Activated CD4-positive, alpha-beta T cell treated with anti-CD3 and anti-CD28 coated beads, Interleukin-2, Interleukin-6, amounts not matched to agents 100 ng/mL and 50 ng/mL, durations not matched to agents 16 hours and 8 hours (primary cell): ENCODE measurements around the gene PLEKHJ1.
A peak's percentile ranks its signal among the peaks of the same experiment; 100 is the strongest.
"Not testable (repeated sequence)": the region's sequence is repeated elsewhere in the genome, so short reads cannot be mapped to it uniquely, and the experiment has no call there.

Experiments
- DNase-seq: peaks from one replicate; pipeline ENCODE4 v3.0.0-alpha.2; 2020

The PLEKHJ1 gene

GRCh38 chr19:2217591-2217990 is 18.5 kb downstream of the PLEKHJ1 start:
- DNase-seq, result no peak

- no peak for DNase-seq
Measured at GRCh38 chr19:2216361-2217225, 19.5 kb downstream of the PLEKHJ1 start.

- DNase-seq, result peak; percentile 36
Measured at GRCh38 chr19:2215281-2215751, 20.8 kb downstream of the PLEKHJ1 start.

- DNase-seq, result no peak
Measured at GRCh38 chr19:2214251-2214650, 21.9 kb downstream of the PLEKHJ1 start.

- no peak for DNase-seq
Measured at GRCh38 chr19:2213799-2214198, 22.3 kb downstream of the PLEKHJ1 start.

GRCh38 chr19:2212861-2213711 is 23.0 kb downstream of the PLEKHJ1 start:
- no peak for DNase-seq

- DNase-seq, result no peak
Measured at GRCh38 chr19:2210987-2211740, 25.0 kb downstream of the PLEKHJ1 start.

GRCh38 chr19:2210206-2210605 is 25.9 kb downstream of the PLEKHJ1 start:
- DNase-seq, result no peak

GRCh38 chr19:2209408-2209807 is 26.7 kb downstream of the PLEKHJ1 start:
- no peak for DNase-seq

- DNase-seq, result no peak
Measured at GRCh38 chr19:2208975-2209374, 27.2 kb downstream of the PLEKHJ1 start.

GRCh38 chr19:2207991-2208860 is 27.9 kb downstream of the PLEKHJ1 start:
- peak; percentile 37 for DNase-seq

GRCh38 chr19:2207008-2207407 is 29.1 kb downstream of the PLEKHJ1 start:
- DNase-seq, result no peak

GRCh38 chr19:2202366-2202765 is 33.8 kb downstream of the PLEKHJ1 start:
- DNase-seq, result no peak

- DNase-seq, result no peak
Measured at GRCh38 chr19:2201473-2202148, 34.5 kb downstream of the PLEKHJ1 start.

GRCh38 chr19:2200624-2201294 is 35.4 kb downstream of the PLEKHJ1 start:
- not testable (repeated sequence) for DNase-seq

GRCh38 chr19:2199861-2200623 is 36.1 kb downstream of the PLEKHJ1 start:
- DNase-seq, result no peak

- no peak for DNase-seq
Measured at GRCh38 chr19:2199215-2199614, 36.9 kb downstream of the PLEKHJ1 start.

GRCh38 chr19:2198317-2198716 is 37.8 kb downstream of the PLEKHJ1 start:
- no peak for DNase-seq

- no peak for DNase-seq
Measured at GRCh38 chr19:2197270-2197669, 38.9 kb downstream of the PLEKHJ1 start.

- no peak for DNase-seq
Measured at GRCh38 chr19:2195914-2196313, 40.2 kb downstream of the PLEKHJ1 start.
